Mesenchymal stem cell (in vitro differentiated cells and primary cell): Measurements from ENCODE around the gene CACNA2D2.

Experiments used
- DNase-seq: peaks from one replicate; pipeline ENCODE4 v3.0.0-alpha.2; 2013
- H2AFZ ChIP-seq: one replicate; pipeline ENCODE4 v1.6.1; 2013; ENCODE audit warnings: low read depth, mild to moderate bottlenecking, control low read depth, inconsistent platforms, low read length, moderate library complexity
- H2AK5ac ChIP-seq: 2 replicates; pipeline ENCODE4 v1.6.1; 2013; ENCODE audit warnings: low read length, moderate library complexity, mild to moderate bottlenecking, inconsistent platforms; ENCODE audit not compliant: severe bottlenecking
- H2BK120ac ChIP-seq: one replicate; pipeline ENCODE4 v1.6.1; 2013; ENCODE audit warnings: low read depth, mild to moderate bottlenecking, inconsistent platforms, low read length, moderate library complexity
- H2BK12ac ChIP-seq, 2 experiments: one replicate each; pipeline ENCODE4 v1.6.1; 2013; ENCODE audit warnings: inconsistent platforms in 2 of 2, low read length in 2 of 2, mild to moderate bottlenecking in 2 of 2, moderate library complexity in 2 of 2, control low read depth in 1 of 2
- H2BK15ac ChIP-seq: one replicate; pipeline ENCODE4 v1.6.1; 2013; ENCODE audit warnings: mild to moderate bottlenecking, low read depth, inconsistent platforms; ENCODE audit not compliant: poor library complexity, severe bottlenecking
- H2BK5ac ChIP-seq: 2 replicates; pipeline ENCODE4 v1.6.1; 2013; ENCODE audit warnings: low read depth, mild to moderate bottlenecking, low read length, control low read depth, inconsistent platforms; ENCODE audit not compliant: poor library complexity, severe bottlenecking
- H3K14ac ChIP-seq, 2 experiments: one replicate each; pipeline ENCODE4 v1.6.1; 2013; ENCODE audit warnings: inconsistent platforms in 2 of 2, low read length in 2 of 2, control low read depth in 1 of 2, mild to moderate bottlenecking in 1 of 2, moderate library complexity in 1 of 2
- H3K18ac ChIP-seq, 2 experiments: one replicate each; pipeline ENCODE4 v1.6.1; 2013; ENCODE audit warnings: inconsistent platforms in 2 of 2, low read length in 2 of 2, control low read depth in 1 of 2, low read depth in 1 of 2, mild to moderate bottlenecking in 1 of 2
- H3K23ac ChIP-seq, 2 experiments: one replicate each; pipeline ENCODE4 v1.6.1; 2013; ENCODE audit warnings: inconsistent platforms in 2 of 2, low read length in 2 of 2, mild to moderate bottlenecking in 2 of 2, moderate library complexity in 2 of 2, control low read depth in 1 of 2
- H3K27ac ChIP-seq: 2 replicates; pipeline ENCODE4 v1.5.1; 2013; ENCODE audit warnings: mild to moderate bottlenecking, moderate library complexity, low read length, control low read depth, inconsistent platforms; ENCODE audit not compliant: poor library complexity, severe bottlenecking
- H3K27me3 ChIP-seq, 2 experiments: 2 replicates each; pipeline versions ENCODE4 v1.6.1 to v1.7.0; 2013; ENCODE audit warnings: low read length in 2 of 2, mild to moderate bottlenecking in 2 of 2, moderate library complexity in 2 of 2, control low read depth in 1 of 2, inconsistent platforms in 1 of 2; ENCODE audit not compliant: control insufficient read depth in 1 of 2, insufficient read depth in 1 of 2
- H3K36me3 ChIP-seq, 2 experiments: 2 replicates each; pipeline versions ENCODE4 v1.6.1 to v1.7.0; 2013; ENCODE audit warnings: low read length in 2 of 2, control low read depth in 1 of 2, inconsistent platforms in 1 of 2, low read depth in 1 of 2, mild to moderate bottlenecking in 1 of 2; ENCODE audit not compliant: insufficient read depth in 2 of 2, control insufficient read depth in 1 of 2
- H3K4ac ChIP-seq, 2 experiments: one replicate each; pipeline ENCODE4 v1.6.1; 2013; ENCODE audit warnings: inconsistent platforms in 2 of 2, low read length in 2 of 2, mild to moderate bottlenecking in 2 of 2, moderate library complexity in 2 of 2, control low read depth in 1 of 2, low read depth in 1 of 2
- H3K4me1 ChIP-seq: 2 replicates; pipeline ENCODE4 v1.6.1; 2013; ENCODE audit warnings: low read depth, low read length, control low read depth; ENCODE audit not compliant: control insufficient read depth, insufficient read depth
- H3K4me2 ChIP-seq: 2 replicates; pipeline ENCODE4 v1.6.1; 2013; ENCODE audit warnings: low read length, mild to moderate bottlenecking, inconsistent platforms; ENCODE audit not compliant: poor library complexity, severe bottlenecking
- H3K4me3 ChIP-seq, 2 experiments: 2 replicates each; pipeline versions ENCODE4 v1.5.1 to v1.7.0; 2013; ENCODE audit warnings: low read length in 2 of 2, mild to moderate bottlenecking in 2 of 2, control low read depth in 1 of 2, low read depth in 1 of 2; ENCODE audit not compliant: insufficient read depth in 1 of 2
- H3K79me1 ChIP-seq: replicated peaks from 2 replicates; pipeline ENCODE4 v1.6.1; 2013; ENCODE audit warnings: mild to moderate bottlenecking, control low read depth, low read length, inconsistent platforms; ENCODE audit not compliant: poor library complexity, severe bottlenecking
- H3K9ac ChIP-seq: 2 replicates; pipeline ENCODE4 v1.7.0; 2013; ENCODE audit warnings: mild to moderate bottlenecking, low read length, moderate library complexity
- H3K9me3 ChIP-seq: 2 replicates; pipeline ENCODE4 v1.7.0; 2013; ENCODE audit warnings: mild to moderate bottlenecking, low read length; ENCODE audit not compliant: control insufficient read depth
- H4K8ac ChIP-seq: one replicate; pipeline ENCODE4 v1.6.1; 2013; ENCODE audit warnings: inconsistent platforms, mild to moderate bottlenecking, low read length, moderate library complexity
- H4K91ac ChIP-seq: one replicate; pipeline ENCODE4 v1.6.1; 2013; ENCODE audit warnings: mild to moderate bottlenecking, low read length, inconsistent platforms
- WGBS: methylation state at CpG from one replicate; pipeline ENCODE4 v1.1.7; 2013; ENCODE audit warnings: mixed read lengths; 5-methylcytosine and 5-hydroxymethylcytosine counted together

Gene CACNA2D2

DNA sequence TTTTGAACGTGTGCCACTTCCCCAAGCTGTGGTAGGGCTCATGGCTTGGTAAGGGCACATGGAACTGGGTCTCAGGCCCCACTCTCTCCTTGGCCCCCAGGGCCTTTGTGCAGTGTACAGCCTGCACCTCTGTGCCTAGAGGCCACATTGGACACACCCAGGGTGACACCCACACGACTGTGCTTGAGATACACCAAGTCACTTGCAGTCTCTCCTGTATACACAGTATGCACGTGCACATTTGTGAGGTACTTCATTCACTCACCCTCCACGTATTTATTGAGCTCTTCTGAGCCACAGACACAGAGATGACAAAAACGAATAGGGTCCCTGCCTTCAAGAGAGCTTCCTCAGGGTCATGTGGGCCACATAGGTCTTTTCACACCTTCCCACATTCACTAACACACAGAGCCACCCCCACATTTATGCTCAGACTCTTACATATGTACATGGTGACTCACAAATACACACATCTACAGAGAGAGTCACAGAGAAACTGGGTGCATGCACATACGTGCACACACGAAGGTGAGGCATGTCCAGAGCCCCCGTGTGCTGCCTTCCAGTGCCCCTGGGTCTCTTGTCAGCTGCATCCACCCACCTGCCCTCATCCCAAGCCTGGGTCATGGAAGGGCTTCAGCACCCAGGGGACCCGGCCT, 134.3 kb downstream of the CACNA2D2 start:
- H3K14ac ChIP-seq = no peak overlapping the region
- DNase-seq = no peak
- H3K18ac ChIP-seq = no peak overlapping the region
- no peaks in the 10 kb centered on the region for H3K79me1 ChIP-seq
- H4K91ac ChIP-seq = no peak overlapping the region
- H2BK15ac ChIP-seq = no peak overlapping the region
- no peak overlapping the region for H3K23ac ChIP-seq
- no peak overlapping the region for H3K9ac ChIP-seq
- H2AK5ac ChIP-seq = no peak overlapping the region
- peaks cover 0 to 2% of the 10 kb centered on the region in 2 experiments for H3K36me3 ChIP-seq
- H2AFZ ChIP-seq = no peak overlapping the region
- no peak overlapping the region for H3K4ac ChIP-seq
- no peaks in the 10 kb centered on the region for H3K9me3 ChIP-seq
- peaks cover 24 to 74% of the 10 kb centered on the region in 2 experiments for H3K27me3 ChIP-seq
- no peak overlapping the region for H2BK5ac ChIP-seq
- no peak overlapping the region for H3K27ac ChIP-seq
- 60% methylated on average over 9 of the region's 9 CpGs for WGBS
- no peak overlapping the region for H4K8ac ChIP-seq
- H2BK120ac ChIP-seq = no peak overlapping the region
- H3K4me2 ChIP-seq = no peak overlapping the region
- no peak overlapping the region for H3K4me3 ChIP-seq
- H3K4me1 ChIP-seq = peaks cover 12% of the 10 kb centered on the region
- no peak overlapping the region for H2BK12ac ChIP-seq

DNA sequence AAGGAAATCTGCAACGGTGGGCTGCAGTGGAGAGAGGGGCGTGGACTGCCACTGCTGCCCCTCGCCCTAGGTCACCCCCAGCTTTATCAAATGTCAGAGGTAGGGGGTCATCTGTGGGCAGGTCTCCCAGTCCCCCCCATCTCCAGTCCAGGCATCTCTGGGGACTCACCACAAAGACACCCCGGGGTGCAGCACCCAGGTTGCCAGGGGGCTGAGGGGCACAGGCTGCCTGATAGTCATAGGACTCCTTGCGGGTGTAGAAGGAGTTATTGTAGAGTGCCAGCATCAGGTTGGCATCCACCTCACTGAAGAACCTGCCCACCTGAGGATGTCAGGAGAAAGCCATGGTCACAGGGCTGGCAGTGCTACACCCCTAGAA, 137.6 kb downstream of the CACNA2D2 start:
- H4K91ac ChIP-seq = no peak overlapping the region
- 63% methylated on average over 5 of the region's 5 CpGs for WGBS
- no peak for DNase-seq

GRCh38 chr3:50365080-50365841, 138.2 kb downstream of the CACNA2D2 start:
- H3K4me2 ChIP-seq = peak overlapping the region; percentile 83
- no peaks in the 10 kb centered on the region for H3K79me1 ChIP-seq
- H3K4ac ChIP-seq = no peak overlapping the region
- H3K4me1 ChIP-seq = peaks cover 13% of the 10 kb centered on the region
- H4K91ac ChIP-seq = no peak overlapping the region
- H3K18ac ChIP-seq = peak overlapping the region in 1 of 2 experiments; percentile 25
- H3K36me3 ChIP-seq = no peaks in the 10 kb centered on the region
- H3K27ac ChIP-seq = no peak overlapping the region
- H3K27me3 ChIP-seq = peaks cover 6 to 45% of the 10 kb centered on the region in 2 experiments
- H2BK12ac ChIP-seq = no peak overlapping the region
- 4% methylated on average over 31 of the region's 53 CpGs for WGBS
- H3K14ac ChIP-seq = peak overlapping the region in 1 of 2 experiments; percentile 37
- H3K9me3 ChIP-seq = no peaks in the 10 kb centered on the region
- H3K23ac ChIP-seq = no peak overlapping the region
- peak overlapping the region; percentile 48 for H2AFZ ChIP-seq
- H2BK120ac ChIP-seq = no peak overlapping the region
- peak overlapping the region; percentile 47 for H4K8ac ChIP-seq
- H3K9ac ChIP-seq = no peak overlapping the region
- H3K4me3 ChIP-seq = peak overlapping the region; percentile 53 to 73
- peak overlapping the region; percentile 6 for H2BK15ac ChIP-seq
- H2AK5ac ChIP-seq = no peak overlapping the region
- DNase-seq = peak; percentile 66
- no peak overlapping the region for H2BK5ac ChIP-seq

More for the DNA sequence above, 137.6 kb downstream of the CACNA2D2 start:
- Histone ChIP-seq H4K8ac (no peak overlapping the region), H2AK5ac (no peak overlapping the region), H2BK15ac (no peak overlapping the region), H3K9me3 (no peaks in the 10 kb centered on the region), H2AFZ (no peak overlapping the region), H3K4me1 (peaks cover 13% of the 10 kb centered on the region), H3K4me3 (peak overlapping the region in 1 of 2 experiments; percentile 70), H3K4ac (no peak overlapping the region), H2BK120ac (no peak overlapping the region), H2BK5ac (no peak overlapping the region), H3K23ac (no peak overlapping the region), H3K27me3 (peaks cover 8 to 50% of the 10 kb centered on the region in 2 experiments), H2BK12ac (no peak overlapping the region), H3K36me3 (no peaks in the 10 kb centered on the region), H3K14ac (no peak overlapping the region), H3K4me2 (peak overlapping the region; percentile 83), H3K27ac (no peak overlapping the region), H3K18ac (peak overlapping the region in 1 of 2 experiments; percentile 25), H3K79me1 (no peaks in the 10 kb centered on the region), H3K9ac (no peak overlapping the region)

DNA sequence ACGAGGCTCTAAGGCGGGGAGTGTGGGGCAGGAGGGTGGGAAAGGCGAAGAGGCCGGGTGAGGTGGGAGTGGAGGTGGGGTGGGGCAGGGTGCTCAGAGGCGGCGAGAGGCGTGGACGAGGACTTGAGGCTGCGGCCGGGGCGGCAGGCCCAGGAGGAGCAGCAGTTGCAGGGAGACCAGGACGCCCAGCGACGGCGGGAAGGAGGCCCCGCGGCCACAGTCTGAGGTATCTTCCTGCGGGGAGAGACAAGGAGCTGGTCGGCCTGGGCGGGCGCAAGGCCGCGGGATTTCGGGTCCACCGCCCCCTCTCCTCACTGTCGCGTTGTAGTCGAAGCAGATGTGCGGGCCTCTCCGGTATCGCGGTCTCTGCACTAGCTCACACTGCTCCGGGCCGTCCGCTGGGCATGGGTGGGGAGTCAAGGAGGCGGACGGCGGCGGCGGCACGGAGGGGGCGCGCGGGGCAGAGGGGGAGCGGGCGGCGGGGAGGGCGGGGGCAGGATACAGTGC, 138.8 kb downstream of the CACNA2D2 start:
- Histone ChIP-seq H3K4ac (no peak overlapping the region), H2BK5ac (no peak overlapping the region), H3K79me1 (no peaks in the 10 kb centered on the region), H3K9me3 (no peaks in the 10 kb centered on the region), H3K27ac (no peak overlapping the region), H3K14ac (peak overlapping the region in 1 of 2 experiments; percentile 53), H2BK120ac (no peak overlapping the region), H3K4me3 (peak overlapping the region; percentile 48 to 73), H3K4me2 (peak overlapping the region; percentile 46), H3K9ac (peak overlapping the region; percentile 63), H3K4me1 (peaks cover 15% of the 10 kb centered on the region), H4K8ac (peak overlapping the region; percentile 78), H2BK12ac (no peak overlapping the region), H2AK5ac (no peak overlapping the region), H3K36me3 (no peaks in the 10 kb centered on the region), H3K23ac (no peak overlapping the region), H4K91ac (no peak overlapping the region), H2AFZ (peak overlapping the region; percentile 84), H3K18ac (peak overlapping the region; percentile 8 to 54), H3K27me3 (peaks cover 6 to 39% of the 10 kb centered on the region in 2 experiments), H2BK15ac (peak overlapping the region; percentile 6)
- WGBS = 10% methylated on average over 32 of the region's 48 CpGs
- no peak for DNase-seq
